HepG2 (cell line): ENCODE measurements around the gene FOXA1. TPM values are rescaled to one million over a fixed set of nuclear protein-coding genes. Genes with fewer than 3 reads are reported as not detected.
A peak's percentile ranks its signal among the peaks of the same experiment; 100 is the strongest.

Source experiments
- CAMTA2 ChIP-seq: sonication (generic); formaldehyde crosslinking; IDR thresholded peaks from 2 replicates; pipeline ENCODE4 v1.4.0; 2020; ENCODE audit warnings: mild to moderate bottlenecking, missing genetic modification reagents, borderline replicate concordance
- CREB1 ChIP-seq, 2 experiments: fragments of 450-650 bp in 1 of 2; IDR thresholded peaks; 2 replicates each; pipeline ENCODE4 v1.6.1; 2016 to 2017; ENCODE audit warnings: control low read depth in 1 of 2, mild to moderate bottlenecking in 1 of 2, missing compliant biosample characterization in 1 of 2, missing genetic modification characterization in 1 of 2
- ELF1 ChIP-seq: sonication (generic); formaldehyde crosslinking; IDR thresholded peaks from 2 replicates; pipeline ENCODE4 v1.4.0; 2020; ENCODE audit warnings: missing genetic modification reagents
- ERF ChIP-seq: IDR thresholded peaks from 2 replicates; pipeline ENCODE4 v1.6.1; 2018; ENCODE audit warnings: missing biosample characterization, missing genetic modification reagents
- FOSL2 ChIP-seq: sonication (generic); formaldehyde crosslinking; IDR thresholded peaks from 2 replicates; pipeline ENCODE4 v1.4.0; 2020; ENCODE audit warnings: missing genetic modification reagents
- GATAD2A ChIP-seq: IDR thresholded peaks from 2 replicates; pipeline ENCODE4 v1.6.1; 2016
- GFI1 ChIP-seq: sonication (generic); formaldehyde crosslinking; IDR thresholded peaks from 2 replicates; pipeline ENCODE4 v1.5.0; 2020; ENCODE audit warnings: missing genetic modification reagents, mild to moderate bottlenecking, borderline replicate concordance
- SRY ChIP-seq: sonication (generic); formaldehyde crosslinking; IDR thresholded peaks from 2 replicates; pipeline ENCODE4 v1.8.0; 2022; ENCODE audit warnings: mild to moderate bottlenecking, missing genetic modification reagents
- STAG1 ChIP-seq: sonication (generic); formaldehyde crosslinking; IDR thresholded peaks from 2 replicates; pipeline ENCODE4 v1.4.0; 2020; ENCODE audit warnings: missing genetic modification reagents
- ZEB1 ChIP-seq: IDR thresholded peaks from 2 replicates; pipeline ENCODE4 v1.6.1; 2012; ENCODE audit warnings: mild to moderate bottlenecking, low read depth, inconsistent platforms; ENCODE audit not compliant: insufficient replicate concordance
- ZKSCAN5 ChIP-seq: sonication (generic); formaldehyde crosslinking; IDR thresholded peaks from 2 replicates; pipeline ENCODE4 v1.5.1; 2020; ENCODE audit warnings: mild to moderate bottlenecking, missing genetic modification reagents
- ZNF17 ChIP-seq: sonication (generic); formaldehyde crosslinking; IDR thresholded peaks from 2 replicates; pipeline ENCODE4 v1.5.0; 2020; ENCODE audit warnings: mild to moderate bottlenecking, missing genetic modification reagents
- ZNF20 ChIP-seq: sonication (generic); formaldehyde crosslinking; IDR thresholded peaks from 2 replicates; pipeline ENCODE4 v1.4.0; 2020; ENCODE audit warnings: mild to moderate bottlenecking, moderate library complexity, missing genetic modification reagents
- ZNF205 ChIP-seq: IDR thresholded peaks from 2 replicates; pipeline ENCODE4 v1.6.1; 2018; ENCODE audit warnings: missing biosample characterization, missing genetic modification reagents
- ZNF256 ChIP-seq: sonication (generic); formaldehyde crosslinking; conservative IDR thresholded peaks from 2 replicates; pipeline ENCODE4 v1.4.0; 2020; ENCODE audit warnings: missing genetic modification reagents
- ZNF292 ChIP-seq: sonication (generic); formaldehyde crosslinking; IDR thresholded peaks from 2 replicates; pipeline ENCODE4 v1.8.1; 2022; ENCODE audit warnings: mild to moderate bottlenecking, low read depth, missing genetic modification reagents, borderline replicate concordance
- ZNF382 ChIP-seq: sonication (generic); formaldehyde crosslinking; IDR thresholded peaks from 2 replicates; pipeline ENCODE4 v1.5.0; 2020; ENCODE audit warnings: missing genetic modification reagents, mild to moderate bottlenecking, borderline replicate concordance
- ZNF432 ChIP-seq: sonication (generic); formaldehyde crosslinking; IDR thresholded peaks from 2 replicates; pipeline ENCODE4 v1.5.0; 2020; ENCODE audit warnings: missing genetic modification reagents, mild to moderate bottlenecking, borderline replicate concordance
- ZNF629 ChIP-seq: sonication (generic); formaldehyde crosslinking; conservative IDR thresholded peaks from 2 replicates; pipeline ENCODE4 v1.5.0; 2020; ENCODE audit warnings: missing genetic modification reagents
- ZNF720 ChIP-seq: sonication (generic); formaldehyde crosslinking; IDR thresholded peaks from 2 replicates; pipeline ENCODE4 v1.4.0; 2020; ENCODE audit warnings: missing genetic modification reagents
- ZNF850 ChIP-seq: sonication (generic); formaldehyde crosslinking; conservative IDR thresholded peaks from 2 replicates; pipeline ENCODE4 v1.9.0; 2021; ENCODE audit warnings: mild to moderate bottlenecking, missing genetic modification reagents
- polyA plus RNA-seq, 8 experiments: library from polyadenylated mRNA; depleted of rRNA in 3 of 8; stranded (reverse) in 7 of 8; unstranded in 1 of 8; fragments of >200 nt; fragmentation: Illumina TruSeq in 4 of 8; extraction: Trizol in 4 of 8; gene quantifications; 2 replicates each; pipeline versions ENCODE4 v1.2.1 to v1.2.3, GENCODE V29; 2011 to 2016; ENCODE audit warnings: low read depth in 4 of 8, missing spikeins in 1 of 8, mixed read lengths in 1 of 8; ENCODE audit not compliant: insufficient read depth in 1 of 8
- total RNA-seq, 5 experiments: library from RNA; depleted of rRNA; stranded (reverse); fragments of >200 nt; fragmentation: Illumina TruSeq; extraction: Trizol; gene quantifications; 2 replicates each; pipeline ENCODE4 v1.2.3, GENCODE V29; 2016; ENCODE audit warnings: low read depth in 1 of 5
- TF ChIP-seq, protein P1 (sequence below): IDR thresholded peaks from 2 replicates; pipeline ENCODE4 v1.6.1; 2016; ENCODE audit warnings: missing biosample characterization, missing genetic modification reagents, low read depth
- TF ChIP-seq, protein P2 (sequence below): IDR thresholded peaks from 2 replicates; pipeline ENCODE4 v1.4.0; 2020; ENCODE audit warnings: mild to moderate bottlenecking, missing genetic modification reagents
- TF ChIP-seq, protein P3 (sequence below): sonication (generic); formaldehyde crosslinking; IDR thresholded peaks from 2 replicates; pipeline ENCODE4 v1.5.0; 2020; ENCODE audit warnings: mild to moderate bottlenecking, missing genetic modification reagents, moderate library complexity

The FOXA1 gene
- total and polyA plus RNA-seq, 2 of the 13 experiments (the other 11 are each of a cell fraction or from before 2014, with no cell fraction given), result 43.4 to 58.6 TPM

DNA sequence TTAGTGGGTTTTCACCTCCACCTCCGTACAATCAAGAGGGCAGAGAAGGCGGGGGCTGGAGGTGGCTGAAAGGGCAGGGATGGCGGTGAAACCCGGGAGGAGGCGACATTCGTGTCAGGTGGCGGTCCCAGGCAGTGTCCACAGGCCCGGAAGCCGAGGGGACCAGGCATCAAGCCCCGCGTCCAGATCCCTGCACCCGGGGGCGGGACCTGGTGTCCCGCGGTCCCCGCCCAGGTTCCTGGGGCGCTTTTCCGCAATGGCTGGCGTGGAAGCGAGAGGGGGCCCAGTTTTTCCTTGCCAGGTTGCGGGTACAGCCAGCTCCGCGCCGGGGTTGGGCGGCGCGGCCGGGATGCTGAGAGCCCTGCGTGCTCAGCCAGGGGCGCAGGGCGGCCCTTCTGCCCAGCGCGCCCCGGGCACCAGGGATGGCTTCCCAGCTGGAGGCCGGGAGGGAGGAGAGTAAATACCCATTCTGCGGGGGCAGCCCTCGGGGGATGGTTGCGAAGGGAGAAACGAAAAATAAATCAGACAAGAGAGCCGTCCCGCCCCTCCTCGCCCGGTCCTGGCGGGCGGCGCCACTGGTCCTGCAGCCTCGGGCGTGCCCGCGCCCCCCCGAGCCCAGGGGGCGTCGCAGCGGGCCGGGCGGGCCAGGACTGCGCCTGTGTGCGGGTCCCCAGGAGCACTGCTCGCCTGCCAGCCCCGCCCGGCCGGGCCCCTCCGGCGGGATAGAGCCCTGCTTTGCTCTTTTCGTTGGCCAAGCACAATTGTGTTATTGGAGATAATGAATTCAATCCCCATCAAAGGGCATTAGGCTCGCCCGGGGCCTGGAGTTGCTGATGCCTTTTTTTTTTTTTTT lies 11.5 kb downstream of the FOXA1 start (continued):
- TF ChIP-seq ZNF850 (CRISPR knock-in tag) (no peak), STAG1 (CRISPR knock-in tag) (no peak), ZNF17 (CRISPR knock-in tag) (no peak), ZKSCAN5 (CRISPR knock-in tag) (0 out of 2 replicates have a peak, but pooled peaks have one; percentile 21), GATAD2A (CRISPR knock-in tag) (peak; percentile 34), CAMTA2 (CRISPR knock-in tag) (no peak), ZEB1 (no peak), FOSL2 (CRISPR knock-in tag) (no peak), ZNF20 (peak; percentile 51; the same call in 1 of the 2 replicates), CREB1 (IDR thresholded peaks at IDR 0.05) (no peak), CREB1 (CRISPR knock-in tag; IDR thresholded peaks at IDR 0.05) (no peak), ZNF432 (CRISPR knock-in tag) (no peak), ZNF382 (CRISPR knock-in tag) (no peak), ZNF205 (CRISPR knock-in tag) (peak; percentile 65; the same call in 1 of the 2 replicates), ZNF256 (no peak), ELF1 (CRISPR knock-in tag) (peak; percentile 57), ZNF629 (CRISPR knock-in tag) (peak; percentile 23; the same call in 1 of the 2 replicates), ZNF720 (CRISPR knock-in tag) (no peak), GFI1 (CRISPR knock-in tag) (no peak; the same call in 1 of the 2 replicates), SRY (peak; percentile 35; the same call in 1 of the 2 replicates), ERF (CRISPR knock-in tag) (no peak), ZNF292 (CRISPR knock-in tag) (peak; percentile 84; the same call in 1 of the 2 replicates)
- TF ChIP-seq, protein P1, sequence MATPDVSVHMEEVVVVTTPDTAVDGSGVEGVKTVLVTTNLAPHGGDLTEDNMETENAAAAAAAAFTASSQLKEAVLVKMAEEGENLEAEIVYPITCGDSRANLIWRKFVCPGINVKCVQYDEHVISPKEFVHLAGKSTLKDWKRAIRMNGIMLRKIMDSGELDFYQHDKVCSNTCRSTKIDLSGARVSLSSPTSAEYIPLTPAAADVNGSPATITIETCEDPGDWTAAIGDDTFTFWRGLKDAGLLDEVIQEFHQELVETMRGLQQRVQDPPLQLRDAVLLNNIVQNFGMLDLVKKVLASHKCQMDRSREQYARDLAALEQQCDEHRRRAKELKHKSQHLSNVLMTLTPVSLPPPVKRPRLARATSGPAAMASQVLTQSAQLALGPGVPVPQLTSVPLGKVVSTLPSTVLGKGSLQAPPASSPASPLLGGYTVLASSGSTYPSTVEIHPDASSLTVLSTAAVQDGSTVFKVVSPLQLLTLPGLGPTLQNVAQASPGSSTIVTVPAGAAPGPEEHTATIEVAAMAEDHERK, result no peak
- TF ChIP-seq, protein P2, sequence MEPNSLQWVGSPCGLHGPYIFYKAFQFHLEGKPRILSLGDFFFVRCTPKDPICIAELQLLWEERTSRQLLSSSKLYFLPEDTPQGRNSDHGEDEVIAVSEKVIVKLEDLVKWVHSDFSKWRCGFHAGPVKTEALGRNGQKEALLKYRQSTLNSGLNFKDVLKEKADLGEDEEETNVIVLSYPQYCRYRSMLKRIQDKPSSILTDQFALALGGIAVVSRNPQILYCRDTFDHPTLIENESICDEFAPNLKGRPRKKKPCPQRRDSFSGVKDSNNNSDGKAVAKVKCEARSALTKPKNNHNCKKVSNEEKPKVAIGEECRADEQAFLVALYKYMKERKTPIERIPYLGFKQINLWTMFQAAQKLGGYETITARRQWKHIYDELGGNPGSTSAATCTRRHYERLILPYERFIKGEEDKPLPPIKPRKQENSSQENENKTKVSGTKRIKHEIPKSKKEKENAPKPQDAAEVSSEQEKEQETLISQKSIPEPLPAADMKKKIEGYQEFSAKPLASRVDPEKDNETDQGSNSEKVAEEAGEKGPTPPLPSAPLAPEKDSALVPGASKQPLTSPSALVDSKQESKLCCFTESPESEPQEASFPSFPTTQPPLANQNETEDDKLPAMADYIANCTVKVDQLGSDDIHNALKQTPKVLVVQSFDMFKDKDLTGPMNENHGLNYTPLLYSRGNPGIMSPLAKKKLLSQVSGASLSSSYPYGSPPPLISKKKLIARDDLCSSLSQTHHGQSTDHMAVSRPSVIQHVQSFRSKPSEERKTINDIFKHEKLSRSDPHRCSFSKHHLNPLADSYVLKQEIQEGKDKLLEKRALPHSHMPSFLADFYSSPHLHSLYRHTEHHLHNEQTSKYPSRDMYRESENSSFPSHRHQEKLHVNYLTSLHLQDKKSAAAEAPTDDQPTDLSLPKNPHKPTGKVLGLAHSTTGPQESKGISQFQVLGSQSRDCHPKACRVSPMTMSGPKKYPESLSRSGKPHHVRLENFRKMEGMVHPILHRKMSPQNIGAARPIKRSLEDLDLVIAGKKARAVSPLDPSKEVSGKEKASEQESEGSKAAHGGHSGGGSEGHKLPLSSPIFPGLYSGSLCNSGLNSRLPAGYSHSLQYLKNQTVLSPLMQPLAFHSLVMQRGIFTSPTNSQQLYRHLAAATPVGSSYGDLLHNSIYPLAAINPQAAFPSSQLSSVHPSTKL (CRISPR knock-in tag), result peak; percentile 30; the same call in 1 of the 2 replicates
- TF ChIP-seq, protein P3, sequence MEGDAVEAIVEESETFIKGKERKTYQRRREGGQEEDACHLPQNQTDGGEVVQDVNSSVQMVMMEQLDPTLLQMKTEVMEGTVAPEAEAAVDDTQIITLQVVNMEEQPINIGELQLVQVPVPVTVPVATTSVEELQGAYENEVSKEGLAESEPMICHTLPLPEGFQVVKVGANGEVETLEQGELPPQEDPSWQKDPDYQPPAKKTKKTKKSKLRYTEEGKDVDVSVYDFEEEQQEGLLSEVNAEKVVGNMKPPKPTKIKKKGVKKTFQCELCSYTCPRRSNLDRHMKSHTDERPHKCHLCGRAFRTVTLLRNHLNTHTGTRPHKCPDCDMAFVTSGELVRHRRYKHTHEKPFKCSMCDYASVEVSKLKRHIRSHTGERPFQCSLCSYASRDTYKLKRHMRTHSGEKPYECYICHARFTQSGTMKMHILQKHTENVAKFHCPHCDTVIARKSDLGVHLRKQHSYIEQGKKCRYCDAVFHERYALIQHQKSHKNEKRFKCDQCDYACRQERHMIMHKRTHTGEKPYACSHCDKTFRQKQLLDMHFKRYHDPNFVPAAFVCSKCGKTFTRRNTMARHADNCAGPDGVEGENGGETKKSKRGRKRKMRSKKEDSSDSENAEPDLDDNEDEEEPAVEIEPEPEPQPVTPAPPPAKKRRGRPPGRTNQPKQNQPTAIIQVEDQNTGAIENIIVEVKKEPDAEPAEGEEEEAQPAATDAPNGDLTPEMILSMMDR (CRISPR knock-in tag), result peak; percentile 32; the same call in 1 of the 2 replicates
